ENCODE results near the gene PSEN1. TPM values are rescaled to one million over a fixed set of nuclear protein-coding genes. Genes with fewer than 3 reads are reported as not detected.

Gene PSEN1
- total and polyA plus RNA-seq, 12 donors, result 13.2 to 33.7 (median 24.1) TPM

DNA sequence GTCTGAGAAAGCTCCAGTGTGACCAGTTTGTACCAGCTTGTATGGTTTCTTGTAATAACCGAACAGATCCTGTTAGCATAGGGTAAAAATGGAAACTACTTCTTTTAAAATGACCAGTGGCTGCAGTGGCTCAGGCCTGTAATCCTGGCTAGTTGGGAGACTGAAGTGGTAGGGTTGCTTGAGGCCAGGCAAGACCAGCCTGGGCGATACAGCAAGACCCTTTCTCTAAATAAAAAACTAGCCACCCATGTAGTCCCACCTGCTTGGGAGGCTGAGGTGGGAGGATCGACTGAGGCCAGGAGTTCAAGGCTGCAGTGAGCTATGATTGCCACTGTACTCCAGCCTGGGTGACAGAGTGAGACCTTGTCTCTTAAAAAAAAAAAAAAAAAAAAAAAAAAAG is 7.3 kb downstream of the PSEN1 start:
- Histone ChIP-seq H3K4me3 (no peak overlapping the region), H3K9me3 (no peaks in the 10 kb centered on the region), H3K36me3 (peaks cover 0 to 19% (median 8%) of the 10 kb centered on the region in 9 donors), H3K4me1 (peaks cover 0 to 35% (median 9%) of the 10 kb centered on the region in 9 donors), H3K27ac (no peak overlapping the region), H3K27me3 (no peaks in the 10 kb centered on the region)
- intact Hi-C loops (cut with DNase I), result no loop called here
- WGBS, 2 donors, result 91 to 94% methylated on average over 3 of the region's 3 CpGs
- TF ChIP-seq, protein P1, sequence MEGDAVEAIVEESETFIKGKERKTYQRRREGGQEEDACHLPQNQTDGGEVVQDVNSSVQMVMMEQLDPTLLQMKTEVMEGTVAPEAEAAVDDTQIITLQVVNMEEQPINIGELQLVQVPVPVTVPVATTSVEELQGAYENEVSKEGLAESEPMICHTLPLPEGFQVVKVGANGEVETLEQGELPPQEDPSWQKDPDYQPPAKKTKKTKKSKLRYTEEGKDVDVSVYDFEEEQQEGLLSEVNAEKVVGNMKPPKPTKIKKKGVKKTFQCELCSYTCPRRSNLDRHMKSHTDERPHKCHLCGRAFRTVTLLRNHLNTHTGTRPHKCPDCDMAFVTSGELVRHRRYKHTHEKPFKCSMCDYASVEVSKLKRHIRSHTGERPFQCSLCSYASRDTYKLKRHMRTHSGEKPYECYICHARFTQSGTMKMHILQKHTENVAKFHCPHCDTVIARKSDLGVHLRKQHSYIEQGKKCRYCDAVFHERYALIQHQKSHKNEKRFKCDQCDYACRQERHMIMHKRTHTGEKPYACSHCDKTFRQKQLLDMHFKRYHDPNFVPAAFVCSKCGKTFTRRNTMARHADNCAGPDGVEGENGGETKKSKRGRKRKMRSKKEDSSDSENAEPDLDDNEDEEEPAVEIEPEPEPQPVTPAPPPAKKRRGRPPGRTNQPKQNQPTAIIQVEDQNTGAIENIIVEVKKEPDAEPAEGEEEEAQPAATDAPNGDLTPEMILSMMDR (IDR thresholded peaks at IDR 0.05), result no peak
- peak in 1 of 8 donors; percentile 13 for ATAC-seq
- no peak for DNase-seq

DNA sequence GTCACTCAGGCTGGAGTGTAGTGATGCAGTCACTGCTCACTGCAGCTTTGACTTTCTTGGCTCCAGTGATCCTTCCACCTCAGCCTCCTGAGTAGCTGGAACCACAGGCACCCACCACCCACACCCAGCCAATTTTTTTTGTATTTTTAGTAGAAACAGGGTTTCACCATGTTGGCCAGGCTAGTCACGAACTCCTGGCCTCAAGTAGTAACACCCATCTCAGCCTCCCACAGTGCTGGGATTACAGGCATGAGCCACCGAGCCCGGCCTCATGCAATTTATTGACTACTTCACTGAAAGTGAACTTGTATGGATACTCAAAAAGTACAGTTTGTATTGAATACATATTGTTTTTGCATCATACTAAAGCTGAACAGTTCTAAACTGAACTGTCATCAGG is 9.1 kb downstream of the PSEN1 start:
- no peak overlapping the region for H3K4me3 ChIP-seq
- ATAC-seq, result no peak
- WGBS, 2 donors, result 96 to 97% methylated on average over 3 of the region's 3 CpGs
- peaks cover 0 to 26% (median 9%) of the 10 kb centered on the region in 9 donors for H3K4me1 ChIP-seq
- H3K27me3 ChIP-seq, result no peaks in the 10 kb centered on the region
- TF ChIP-seq, protein P1 (IDR thresholded peaks at IDR 0.05), result no peak
- peaks cover 0 to 31% (median 22%) of the 10 kb centered on the region in 9 donors for H3K36me3 ChIP-seq
- H3K9me3 ChIP-seq, result no peaks in the 10 kb centered on the region
- no peak overlapping the region for H3K27ac ChIP-seq
- DNase-seq, result no peak
- intact Hi-C loops (cut with DNase I), result no loop called here

DNA sequence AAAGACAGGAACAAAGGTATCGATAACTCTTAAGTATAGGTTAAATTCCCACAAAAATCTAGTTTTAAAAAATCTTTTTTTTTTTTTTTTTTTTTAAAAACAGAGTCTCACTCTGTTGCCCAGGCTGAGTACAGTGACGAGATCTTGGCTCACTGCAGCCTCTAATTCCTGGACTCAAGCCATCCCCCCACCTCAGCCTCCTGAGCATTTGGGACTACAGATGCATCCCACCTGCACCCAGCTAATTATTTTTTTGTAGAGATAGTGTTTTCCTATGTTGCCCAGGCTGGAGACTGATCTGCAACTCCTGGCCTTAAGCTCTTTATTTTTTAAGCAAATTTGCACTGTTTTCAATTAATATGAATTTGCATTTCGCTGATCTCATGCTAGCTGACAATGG is 9.8 kb downstream of the PSEN1 start:
- DNase-seq, result no peak
- no peaks in the 10 kb centered on the region for H3K27me3 ChIP-seq
- intact Hi-C loops (cut with DNase I), result no loop called here
- ATAC-seq, result no peak
- no peak overlapping the region for H3K4me3 ChIP-seq
- TF ChIP-seq, protein P1 (IDR thresholded peaks at IDR 0.05), result no peak
- no peak overlapping the region for H3K27ac ChIP-seq
- H3K36me3 ChIP-seq, result peaks cover 0 to 38% (median 26%) of the 10 kb centered on the region in 9 donors
- H3K9me3 ChIP-seq, result no peaks in the 10 kb centered on the region
- H3K4me1 ChIP-seq, result peaks cover 0 to 19% (median 9%) of the 10 kb centered on the region in 9 donors
- 81 to 89% methylated on average over 3 of the region's 3 CpGs for WGBS, 2 donors

DNA sequence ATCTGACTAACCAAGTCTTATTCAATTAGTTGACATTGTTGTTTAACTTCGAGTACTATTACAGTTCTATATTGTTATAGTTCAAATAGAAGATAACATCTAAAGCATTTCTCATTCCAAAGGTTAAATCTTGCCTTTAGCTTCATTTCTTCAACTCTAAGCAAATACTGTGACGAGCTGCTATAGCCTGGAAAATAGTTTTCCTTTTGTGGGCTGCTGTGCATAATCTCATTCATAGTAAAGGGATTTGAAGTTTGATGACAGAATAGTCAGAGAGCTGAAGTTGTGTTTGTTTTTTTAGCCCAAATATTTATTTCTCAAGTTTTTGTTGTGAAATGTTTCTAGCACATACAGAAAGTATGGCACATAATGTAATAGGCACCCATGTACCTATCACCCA is 13.4 kb downstream of the PSEN1 start:
- intact Hi-C loops (cut with DNase I), result no loop called here
- Histone ChIP-seq H3K27ac (no peak overlapping the region), H3K27me3 (no peaks in the 10 kb centered on the region), H3K9me3 (no peaks in the 10 kb centered on the region), H3K4me1 (peaks cover 0 to 5% (median 0%) of the 10 kb centered on the region in 9 donors), H3K4me3 (no peak overlapping the region), H3K36me3 (peaks cover 0 to 74% (median 37%) of the 10 kb centered on the region in 9 donors)
- WGBS, 2 donors, result 91 to 99% methylated on average over 2 of the region's 2 CpGs
- ATAC-seq (no peak), DNase-seq (no peak)
- TF ChIP-seq, protein P1 (IDR thresholded peaks at IDR 0.05), result no peak
